Measurements from ENCODE around the gene ANKRD55.

Gene ANKRD55

GRCh38 chr5:56179442-56179841 is 53.7 kb downstream of the ANKRD55 start:
- H3K9me3 ChIP-seq (ENCODE audit: control insufficient read depth, insufficient read depth, low read depth, low read length), result no peaks in the 10 kb centered on the region
- peaks cover 17% of the 10 kb centered on the region for H3K4me1 ChIP-seq (ENCODE audit: control insufficient read depth, insufficient read depth, low read length)
- H3K27me3 ChIP-seq (ENCODE audit: control insufficient read depth, insufficient read depth, low read length), result no peaks in the 10 kb centered on the region

DNA sequence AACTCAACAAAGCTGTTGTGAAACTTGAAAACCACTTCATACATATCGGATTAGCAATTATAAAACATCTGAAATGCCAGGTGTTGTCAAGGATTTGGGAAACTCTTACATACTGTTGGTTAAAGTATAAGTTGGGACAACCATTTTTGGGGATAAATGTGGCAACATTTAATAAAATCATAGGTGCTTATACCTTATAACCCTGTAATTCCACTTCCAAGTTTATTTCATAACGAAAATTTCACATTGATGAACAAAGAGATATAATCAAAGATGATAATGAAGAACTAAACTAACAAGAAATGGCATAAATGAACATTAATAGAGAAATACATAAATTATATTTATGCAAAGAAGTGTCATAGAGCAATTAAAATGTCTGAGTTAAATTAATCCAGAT is 54.3 kb downstream of the ANKRD55 start:
- Histone ChIP-seq H3K9me3 (ENCODE audit: control insufficient read depth, insufficient read depth, low read depth, low read length) (no peaks in the 10 kb centered on the region), H3K36me3 (ENCODE audit: control insufficient read depth, insufficient read depth, low read length) (no peaks in the 10 kb centered on the region), H3K9ac (ENCODE audit: low read length) (no peak overlapping the region), H3K27ac (ENCODE audit: low read depth, low read length) (no peak overlapping the region), H3K4me3 (ENCODE audit: low read depth, low read length) (no peak overlapping the region), H3K4me1 (ENCODE audit: control insufficient read depth, insufficient read depth, low read length) (peaks cover 17% of the 10 kb centered on the region), H3K27me3 (ENCODE audit: control insufficient read depth, insufficient read depth, low read length) (no peaks in the 10 kb centered on the region)

More at GRCh38 chr5:56179442-56179841, 53.7 kb downstream of the ANKRD55 start:
- Histone ChIP-seq H3K36me3 (ENCODE audit: control insufficient read depth, insufficient read depth, low read length) (no peaks in the 10 kb centered on the region), H3K9ac (ENCODE audit: low read length) (no peak overlapping the region), H3K27ac (ENCODE audit: low read depth, low read length) (no peak overlapping the region), H3K4me3 (ENCODE audit: low read depth, low read length) (no peak overlapping the region)

GRCh38 chr5:56176871-56177533 is 56.1 kb downstream of the ANKRD55 start:
- peaks cover 17% of the 10 kb centered on the region for H3K4me1 ChIP-seq (ENCODE audit: control insufficient read depth, insufficient read depth, low read length)
- no peaks in the 10 kb centered on the region for H3K36me3 ChIP-seq (ENCODE audit: control insufficient read depth, insufficient read depth, low read length)
- no peak overlapping the region for H3K27ac ChIP-seq (ENCODE audit: low read depth, low read length)
- no peak overlapping the region for H3K9ac ChIP-seq (ENCODE audit: low read length)
- no peaks in the 10 kb centered on the region for H3K9me3 ChIP-seq (ENCODE audit: control insufficient read depth, insufficient read depth, low read depth, low read length)
- H3K4me3 ChIP-seq (ENCODE audit: low read depth, low read length), result no peak overlapping the region
- H3K27me3 ChIP-seq (ENCODE audit: control insufficient read depth, insufficient read depth, low read length), result no peaks in the 10 kb centered on the region

DNA sequence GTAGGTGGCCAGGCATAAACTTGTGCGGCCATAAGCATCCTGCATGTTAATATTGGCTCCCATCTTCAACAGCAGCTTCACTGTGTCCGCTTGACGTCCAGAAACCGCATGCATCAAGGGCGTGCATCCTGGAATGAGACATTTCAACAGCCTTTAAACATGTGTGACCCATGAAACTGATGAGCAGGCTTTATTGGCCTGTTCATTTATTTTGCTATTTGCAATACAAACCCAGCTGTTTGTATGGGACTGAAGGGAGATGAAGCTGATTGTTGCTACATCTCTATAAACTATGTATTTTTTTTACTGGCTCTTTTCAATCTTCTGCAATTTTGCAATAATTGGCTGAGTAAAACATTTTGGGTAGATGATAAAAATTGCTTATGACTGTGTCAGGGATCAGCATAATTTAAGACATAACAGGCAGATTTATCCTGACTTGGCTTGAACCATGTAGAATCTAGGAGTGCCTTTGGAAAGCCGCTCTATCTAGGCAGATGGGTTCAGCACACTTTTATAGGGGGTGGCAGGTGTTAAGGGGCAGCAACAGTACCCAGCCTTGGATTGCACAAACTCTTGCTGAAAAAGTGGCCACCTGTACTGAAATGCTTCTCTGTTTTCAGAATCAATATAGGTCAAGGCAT is 56.9 kb downstream of the ANKRD55 start:
- no peaks in the 10 kb centered on the region for H3K27me3 ChIP-seq (ENCODE audit: control insufficient read depth, insufficient read depth, low read length)
- no peak overlapping the region for H3K4me3 ChIP-seq (ENCODE audit: low read depth, low read length)
- peak overlapping the region; percentile 5 for H3K9ac ChIP-seq (ENCODE audit: low read length)
- peaks cover 17% of the 10 kb centered on the region for H3K4me1 ChIP-seq (ENCODE audit: control insufficient read depth, insufficient read depth, low read length)
- H3K9me3 ChIP-seq (ENCODE audit: control insufficient read depth, insufficient read depth, low read depth, low read length), result no peaks in the 10 kb centered on the region
- no peaks in the 10 kb centered on the region for H3K36me3 ChIP-seq (ENCODE audit: control insufficient read depth, insufficient read depth, low read length)
- no peak overlapping the region for H3K27ac ChIP-seq (ENCODE audit: low read depth, low read length)

- no peak overlapping the region for H3K9ac ChIP-seq (ENCODE audit: low read length)
- H3K36me3 ChIP-seq (ENCODE audit: control insufficient read depth, insufficient read depth, low read length), result no peaks in the 10 kb centered on the region
- H3K4me1 ChIP-seq (ENCODE audit: control insufficient read depth, insufficient read depth, low read length), result peaks cover 17% of the 10 kb centered on the region
- H3K4me3 ChIP-seq (ENCODE audit: low read depth, low read length), result no peak overlapping the region
- no peaks in the 10 kb centered on the region for H3K27me3 ChIP-seq (ENCODE audit: control insufficient read depth, insufficient read depth, low read length)
- H3K9me3 ChIP-seq (ENCODE audit: control insufficient read depth, insufficient read depth, low read depth, low read length), result no peaks in the 10 kb centered on the region
- no peak overlapping the region for H3K27ac ChIP-seq (ENCODE audit: low read depth, low read length)
These were observed 57.6 kb downstream of the ANKRD55 start for GRCh38 chr5:56175488-56175887.

DNA sequence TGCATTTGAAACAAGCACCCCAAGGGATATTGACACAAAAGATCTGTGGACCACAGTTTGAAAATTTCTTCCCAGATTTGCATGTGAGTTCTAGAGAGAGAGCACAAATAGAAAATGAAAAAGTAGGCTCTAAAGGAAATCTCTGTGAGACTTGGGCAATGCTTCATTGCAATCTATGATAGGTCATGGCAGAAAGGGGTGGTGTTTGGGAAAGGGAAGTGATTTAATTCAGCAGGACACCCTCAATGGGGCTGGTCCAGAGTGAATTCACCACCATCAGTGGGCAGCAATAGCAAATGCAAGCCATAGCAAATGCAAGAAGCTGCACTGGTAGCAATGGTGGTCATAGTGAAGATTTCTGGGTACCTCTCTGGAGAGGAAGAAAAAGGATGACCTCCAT is 58.1 kb downstream of the ANKRD55 start:
- Histone ChIP-seq H3K9me3 (ENCODE audit: control insufficient read depth, insufficient read depth, low read depth, low read length) (no peaks in the 10 kb centered on the region), H3K27ac (ENCODE audit: low read depth, low read length) (no peak overlapping the region), H3K4me1 (ENCODE audit: control insufficient read depth, insufficient read depth, low read length) (peaks cover 17% of the 10 kb centered on the region), H3K9ac (ENCODE audit: low read length) (no peak overlapping the region), H3K27me3 (ENCODE audit: control insufficient read depth, insufficient read depth, low read length) (no peaks in the 10 kb centered on the region), H3K4me3 (ENCODE audit: low read depth, low read length) (no peak overlapping the region), H3K36me3 (ENCODE audit: control insufficient read depth, insufficient read depth, low read length) (no peaks in the 10 kb centered on the region)

- no peaks in the 10 kb centered on the region for H3K9me3 ChIP-seq (ENCODE audit: control insufficient read depth, insufficient read depth, low read depth, low read length)
- H3K4me1 ChIP-seq (ENCODE audit: control insufficient read depth, insufficient read depth, low read length), result peaks cover 17% of the 10 kb centered on the region
- H3K27me3 ChIP-seq (ENCODE audit: control insufficient read depth, insufficient read depth, low read length), result no peaks in the 10 kb centered on the region
- H3K4me3 ChIP-seq (ENCODE audit: low read depth, low read length), result no peak overlapping the region
- no peaks in the 10 kb centered on the region for H3K36me3 ChIP-seq (ENCODE audit: control insufficient read depth, insufficient read depth, low read length)
- no peak overlapping the region for H3K9ac ChIP-seq (ENCODE audit: low read length)
- no peak overlapping the region for H3K27ac ChIP-seq (ENCODE audit: low read depth, low read length)
These were observed 60.9 kb downstream of the ANKRD55 start for GRCh38 chr5:56172241-56172640.

GRCh38 chr5:56170557-56170956 is 62.6 kb downstream of the ANKRD55 start:
- no peaks in the 10 kb centered on the region for H3K27me3 ChIP-seq (ENCODE audit: control insufficient read depth, insufficient read depth, low read length)
- peaks cover 8% of the 10 kb centered on the region for H3K4me1 ChIP-seq (ENCODE audit: control insufficient read depth, insufficient read depth, low read length)
- no peak overlapping the region for H3K4me3 ChIP-seq (ENCODE audit: low read depth, low read length)
- H3K36me3 ChIP-seq (ENCODE audit: control insufficient read depth, insufficient read depth, low read length), result no peaks in the 10 kb centered on the region
- no peak overlapping the region for H3K27ac ChIP-seq (ENCODE audit: low read depth, low read length)
- H3K9me3 ChIP-seq (ENCODE audit: control insufficient read depth, insufficient read depth, low read depth, low read length), result no peaks in the 10 kb centered on the region
- no peak overlapping the region for H3K9ac ChIP-seq (ENCODE audit: low read length)

DNA sequence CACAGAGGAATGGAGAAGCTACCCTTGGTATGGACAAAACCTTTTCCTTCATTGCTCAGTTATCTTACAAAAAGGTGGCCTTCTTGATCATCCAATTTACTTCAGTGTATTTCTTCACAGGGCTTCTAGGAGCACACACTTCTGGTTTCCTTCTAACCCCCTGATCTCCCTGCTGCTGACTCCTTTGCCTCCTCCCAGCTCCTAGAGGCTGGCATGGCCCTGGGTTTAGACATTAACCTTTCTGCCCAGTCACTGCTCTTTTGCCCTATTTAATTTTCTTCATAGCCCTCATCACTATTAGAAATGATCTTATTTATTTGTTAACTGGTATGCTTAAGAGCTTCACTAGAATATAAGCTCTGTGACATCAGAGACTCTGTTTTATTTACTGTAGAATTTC is 63.2 kb downstream of the ANKRD55 start:
- H3K27ac ChIP-seq (ENCODE audit: low read depth, low read length), result no peak overlapping the region
- no peaks in the 10 kb centered on the region for H3K27me3 ChIP-seq (ENCODE audit: control insufficient read depth, insufficient read depth, low read length)
- H3K4me3 ChIP-seq (ENCODE audit: low read depth, low read length), result no peak overlapping the region
- H3K36me3 ChIP-seq (ENCODE audit: control insufficient read depth, insufficient read depth, low read length), result no peaks in the 10 kb centered on the region
- H3K4me1 ChIP-seq (ENCODE audit: control insufficient read depth, insufficient read depth, low read length), result peaks cover 3% of the 10 kb centered on the region
- H3K9ac ChIP-seq (ENCODE audit: low read length), result no peak overlapping the region
- no peaks in the 10 kb centered on the region for H3K9me3 ChIP-seq (ENCODE audit: control insufficient read depth, insufficient read depth, low read depth, low read length)

DNA sequence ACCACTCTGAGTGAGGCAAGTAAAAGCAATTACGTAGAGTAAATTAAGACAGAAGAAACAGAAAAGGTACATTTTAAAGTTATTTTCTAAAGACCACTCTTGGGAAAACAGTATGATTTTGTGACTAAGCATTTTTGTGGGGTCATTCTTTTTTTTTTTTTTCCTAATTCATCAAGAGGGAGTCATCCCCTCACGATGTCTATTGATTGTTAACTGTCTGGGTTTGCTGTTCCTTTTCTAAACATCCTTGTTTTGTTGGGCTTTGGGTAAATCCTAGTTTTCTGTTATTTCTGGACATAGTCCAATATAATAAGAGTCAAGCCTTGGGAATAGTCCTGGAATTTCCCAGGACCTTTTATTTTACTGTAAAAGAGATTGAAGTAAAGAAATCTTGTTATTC is 63.8 kb downstream of the ANKRD55 start:
- no peaks in the 10 kb centered on the region for H3K9me3 ChIP-seq (ENCODE audit: control insufficient read depth, insufficient read depth, low read depth, low read length)
- H3K4me1 ChIP-seq (ENCODE audit: control insufficient read depth, insufficient read depth, low read length), result peaks cover 2% of the 10 kb centered on the region; the same call in 1 of the 2 replicates

GRCh38 chr5:56168066-56168478 is 65.1 kb downstream of the ANKRD55 start:
- Histone ChIP-seq H3K4me3 (ENCODE audit: low read depth, low read length) (no peak overlapping the region), H3K9ac (ENCODE audit: low read length) (no peak overlapping the region), H3K36me3 (ENCODE audit: control insufficient read depth, insufficient read depth, low read length) (no peaks in the 10 kb centered on the region), H3K9me3 (ENCODE audit: control insufficient read depth, insufficient read depth, low read depth, low read length) (no peaks in the 10 kb centered on the region), H3K27ac (ENCODE audit: low read depth, low read length) (no peak overlapping the region), H3K27me3 (ENCODE audit: control insufficient read depth, insufficient read depth, low read length) (no peaks in the 10 kb centered on the region), H3K4me1 (ENCODE audit: control insufficient read depth, insufficient read depth, low read length) (peaks cover 4% of the 10 kb centered on the region; the same call in 1 of the 2 replicates)

More for the DNA sequence above, 63.8 kb downstream of the ANKRD55 start:
- Histone ChIP-seq H3K9ac (ENCODE audit: low read length) (no peak overlapping the region), H3K27ac (ENCODE audit: low read depth, low read length) (no peak overlapping the region), H3K36me3 (ENCODE audit: control insufficient read depth, insufficient read depth, low read length) (no peaks in the 10 kb centered on the region), H3K4me3 (ENCODE audit: low read depth, low read length) (no peak overlapping the region), H3K27me3 (ENCODE audit: control insufficient read depth, insufficient read depth, low read length) (no peaks in the 10 kb centered on the region)

Measured in HUES6 (cell line).